IMR-90 (cell line): ENCODE results near the gene DNAJC7. TPM values are rescaled to one million over a fixed set of nuclear protein-coding genes. Genes with fewer than 3 reads are reported as not detected.
"Not testable (repeated sequence)": the region's sequence is repeated elsewhere in the genome, so short reads cannot be mapped to it uniquely, and the experiment has no call there.

Source experiments
- ATAC-seq: fragments of 200-7000 bp; cut with Tn5 transposase; 2 replicates; pipeline ENCODE4 v1.9.1; 2020; ENCODE audit warnings: low read depth, mild to moderate bottlenecking, moderate library complexity
- BruUV-seq: library from RNA; stranded (reverse); fragments of 400-500 nt; replicated peaks from 2 replicates; lab custom pipeline; 2021; lab: Mats Ljungman, UMichigan
- CTCF ChIA-PET: fragments of 300-600 bp; formaldehyde crosslinking; extraction: SDS; loops from one replicate; lab custom pipeline; 2021; ENCODE audit warnings: antibody characterized with exemption; lab: Yijun Ruan, JAX
- POLR2A ChIA-PET: fragments of 300-600 bp; sonication (Branson Sonifier 250); formaldehyde crosslinking; loops from one replicate; lab custom pipeline; 2022; ENCODE audit warnings: antibody characterized with exemption; ENCODE audit not compliant: unreplicated experiment; lab: Charles Lee
- DNase-seq: peaks from one replicate; pipeline ENCODE4 v3.0.0; 2013
- H2AFZ ChIP-seq: replicated peaks from 2 replicates; pipeline ENCODE3; 2013; ENCODE audit warnings: low read length, mild to moderate bottlenecking; ENCODE audit not compliant: poor library complexity
- H2AK5ac ChIP-seq: 2 replicates; pipeline ENCODE4 v1.6.1; 2013; ENCODE audit warnings: low read depth, low read length, inconsistent platforms
- H2AK9ac ChIP-seq: replicated peaks from 2 replicates; pipeline ENCODE3; 2013; ENCODE audit warnings: mild to moderate bottlenecking, low read depth, low read length, moderate library complexity; ENCODE audit not compliant: poor library complexity
- H2BK120ac ChIP-seq: 2 replicates; pipeline ENCODE4 v1.6.1; 2013; ENCODE audit warnings: low read depth, low read length, inconsistent platforms
- H2BK15ac ChIP-seq: 3 replicates; pipeline ENCODE4 v1.6.1; 2013; ENCODE audit warnings: low read depth, low read length, inconsistent platforms
- H2BK20ac ChIP-seq: 2 replicates; pipeline ENCODE4 v1.6.1; 2013; ENCODE audit warnings: low read depth, mild to moderate bottlenecking, inconsistent platforms, low read length, moderate library complexity
- H2BK5ac ChIP-seq: 2 replicates; pipeline ENCODE4 v1.6.1; 2013; ENCODE audit warnings: mild to moderate bottlenecking, low read depth, low read length, inconsistent platforms; ENCODE audit not compliant: poor library complexity, severe bottlenecking
- H3K14ac ChIP-seq: replicated peaks from 2 replicates; pipeline ENCODE4 v1.6.1; 2013; ENCODE audit warnings: low read depth, low read length, inconsistent platforms
- H3K18ac ChIP-seq: 2 replicates; pipeline ENCODE4 v1.6.1; 2013; ENCODE audit warnings: low read depth, low read length, control low read depth
- H3K23ac ChIP-seq: 2 replicates; pipeline ENCODE4 v1.6.1; 2013; ENCODE audit warnings: low read depth, low read length, inconsistent platforms
- H3K27ac ChIP-seq: 2 replicates; pipeline ENCODE4 v1.5.1; 2013; ENCODE audit warnings: mild to moderate bottlenecking, control low read depth, low read length; ENCODE audit not compliant: insufficient read depth
- H3K27me3 ChIP-seq: 2 replicates; pipeline ENCODE4 v1.6.1; 2013; ENCODE audit warnings: low read length; ENCODE audit not compliant: control insufficient read depth, insufficient read depth
- H3K36me3 ChIP-seq: 2 replicates; pipeline ENCODE4 v1.6.1; 2013; ENCODE audit warnings: low read length, mixed read lengths; ENCODE audit not compliant: control insufficient read depth, insufficient read depth
- H3K4ac ChIP-seq: 2 replicates; pipeline ENCODE4 v1.6.1; 2013; ENCODE audit warnings: low read depth, low read length, inconsistent platforms
- H3K4me1 ChIP-seq: 2 replicates; pipeline ENCODE4 v1.6.1; 2013; ENCODE audit warnings: low read length, mixed read lengths; ENCODE audit not compliant: control insufficient read depth, insufficient read depth
- H3K4me2 ChIP-seq: 2 replicates; pipeline ENCODE4 v1.6.1; 2013; ENCODE audit warnings: low read depth, mild to moderate bottlenecking, control low read depth, low read length, moderate library complexity
- H3K4me3 ChIP-seq: 2 replicates; pipeline ENCODE4 v1.5.1; 2013; ENCODE audit warnings: low read depth, mild to moderate bottlenecking, control low read depth, low read length, moderate library complexity; ENCODE audit not compliant: insufficient read depth
- H3K56ac ChIP-seq: 2 replicates; pipeline ENCODE4 v1.6.1; 2013; ENCODE audit warnings: low read length, inconsistent platforms; ENCODE audit not compliant: insufficient read depth; ENCODE audit errors: extremely low read depth
- H3K79me1 ChIP-seq, 2 experiments: 2 replicates each; pipeline ENCODE4 v1.6.1; 2013; ENCODE audit warnings: low read length in 2 of 2, inconsistent platforms in 1 of 2, low read depth in 1 of 2
- H3K9ac ChIP-seq: 2 replicates; pipeline ENCODE4 v1.6.1; 2013; ENCODE audit warnings: low read depth, low read length, control low read depth
- H3K9me1 ChIP-seq: 2 replicates; pipeline ENCODE4 v1.6.1; 2013; ENCODE audit warnings: low read length, inconsistent platforms; ENCODE audit not compliant: insufficient read depth
- H3K9me3 ChIP-seq: 2 replicates; pipeline ENCODE4 v1.6.1; 2013; ENCODE audit warnings: low read length; ENCODE audit not compliant: control insufficient read depth, insufficient read depth
- H4K20me1 ChIP-seq: 2 replicates; pipeline ENCODE4 v1.6.1; 2013; ENCODE audit warnings: low read length, inconsistent platforms; ENCODE audit not compliant: insufficient read depth
- H4K5ac ChIP-seq: 2 replicates; pipeline ENCODE4 v1.6.1; 2013; ENCODE audit warnings: mild to moderate bottlenecking, low read depth, low read length, control low read depth
- H4K8ac ChIP-seq, 2 experiments: 2 replicates each; pipeline ENCODE4 v1.6.1; 2013; ENCODE audit warnings: low read depth in 2 of 2, low read length in 2 of 2, control low read depth in 1 of 2, inconsistent platforms in 1 of 2
- H4K91ac ChIP-seq: 2 replicates; pipeline ENCODE4 v1.6.1; 2013; ENCODE audit warnings: low read depth, low read length, inconsistent platforms; ENCODE audit not compliant: insufficient read depth
- WGBS, 2 experiments: methylation state at CpG; one replicate each; pipeline versions ENCODE4 v1.1.5 to v1.1.7; 2013; ENCODE audit warnings: missing lambda C conversion rate in 2 of 2; ENCODE audit not compliant: insufficient read length in 1 of 2; ENCODE audit errors: extremely low coverage in 2 of 2; 5-methylcytosine and 5-hydroxymethylcytosine counted together
- dilution Hi-C: fragments of 300-500 bp; cut with HindIII; formaldehyde crosslinking; loops from one replicate; pipeline ENCODE4 v1.14.3; 2018; ENCODE audit warnings: low sequenced_read_pairs; ENCODE audit not compliant: unreplicated experiment
- in situ Hi-C: fragments of 300-500 bp; cut with MboI; formaldehyde crosslinking; loops from 3 replicates; pipeline ENCODE4 v1.14.3; 2019; ENCODE audit warnings: low sequenced_read_pairs, inconsistent platforms, mixed read lengths
- intact Hi-C: fragments of 100-400 bp; cut with micrococcal nuclease; formaldehyde crosslinking; loops from 2 replicates; pipeline ENCODE4 v1.10.0; 2022
- polyA plus RNA-seq, 3 experiments: library from polyadenylated mRNA; depleted of rRNA; stranded (reverse); fragments of >200 nt; gene quantifications; 2 replicates each; pipeline ENCODE4 v1.2.3, GENCODE V29; 2012; ENCODE audit warnings: low replicate concordance in 1 of 3
- total RNA-seq: library from RNA; depleted of rRNA; stranded (reverse); fragments of >200 nt; gene quantifications from 2 replicates; pipeline ENCODE4 v1.2.3, GENCODE V29; 2012

Gene DNAJC7
- total and polyA plus RNA-seq, 2 of the 4 experiments (the other 2 are of a cell fraction), result 49.3 to 71.7 TPM

DNA sequence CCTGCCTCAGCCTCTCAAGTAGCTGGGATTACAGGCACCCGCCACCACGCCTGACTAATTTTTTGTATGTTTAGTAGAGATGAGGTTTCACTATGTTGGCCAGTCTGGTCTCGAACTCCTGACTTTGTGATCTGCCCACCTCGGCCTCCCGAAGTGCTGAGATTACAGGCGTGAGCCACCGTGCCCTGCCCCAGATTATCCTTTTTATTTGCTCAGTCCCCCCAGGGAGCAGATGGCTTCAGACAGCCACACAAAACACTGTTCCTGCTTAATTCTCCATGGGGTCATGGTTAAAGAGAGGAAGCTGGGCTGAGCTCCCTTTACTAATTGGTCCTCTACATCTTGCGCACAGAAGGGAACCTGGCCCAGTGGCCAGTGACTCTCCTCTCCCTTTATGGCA lies 3.6 kb upstream of the DNAJC7 start:
- Histone ChIP-seq H4K20me1 (peaks cover 18% of the 10 kb centered on the region; the same call in 1 of the 2 replicates), H3K79me1 (peaks cover 12 to 53% of the 10 kb centered on the region in 2 experiments), H3K4me3 (peak overlapping the region; percentile 87; the same call in 1 of the 2 replicates), H3K4me2 (peak overlapping the region; percentile 80), H3K36me3 (peaks cover 18% of the 10 kb centered on the region), H3K4me1 (peaks cover 10% of the 10 kb centered on the region)
- H3K18ac ChIP-seq, ATAC-seq, H2BK120ac ChIP-seq, H4K8ac ChIP-seq, H2BK15ac ChIP-seq, dilution Hi-C loops, DNase-seq, H2AK9ac ChIP-seq, H3K9me1 ChIP-seq, H3K14ac ChIP-seq, H2BK5ac ChIP-seq, H2AK5ac ChIP-seq, H2AFZ ChIP-seq, intact Hi-C loops, H3K27me3 ChIP-seq, H3K9me3 ChIP-seq, H4K5ac ChIP-seq, H3K27ac ChIP-seq, H3K9ac ChIP-seq, H3K4ac ChIP-seq, H3K56ac ChIP-seq, H3K23ac ChIP-seq, H4K91ac ChIP-seq, BruUV-seq, H2BK20ac ChIP-seq, in situ Hi-C loops: not testable (repeated sequence)
- CTCF ChIA-PET, result interaction anchor here (0.6 kb wide), 1 partner anchor 97 kb away, joined by 4 read pairs; no protein-coding TSS in a partner anchor
- POLR2A ChIA-PET, result interaction anchor here (1.8 kb wide), 1 partner anchor 54 kb away, joined by 8 read pairs; the partner anchor contains the start of gene CNP
- 60% methylated on average over 1 of the region's 8 CpGs; no CpG with 5 or more reads in 1 of the 2 experiments for WGBS, 2 experiments
